ENCODE measurements around the gene GDPD3.
A peak's percentile ranks its signal among the peaks of the same experiment; 100 is the strongest.
"Not testable (repeated sequence)": the region's sequence is repeated elsewhere in the genome, so short reads cannot be mapped to it uniquely, and the experiment has no call there.

GDPD3 gene

GRCh38 chr16:30113031-30113710 lies at the start of gene GDPD3:
GDPD3 (minus strand) TSS chr16:30113537; CDS start chr16:30113478, 59 bp downstream.
- DNase-seq, result no peak

- no peak for DNase-seq
These were observed 43.9 kb upstream of the GDPD3 start for GRCh38 chr16:30157214-30157613.

GRCh38 chr16:30155188-30155587 lies 41.9 kb upstream of the GDPD3 start:
- DNase-seq, result no peak

- DNase-seq, result no peak
These were observed 39.2 kb upstream of the GDPD3 start for GRCh38 chr16:30152517-30152916.

- DNase-seq, result no peak
These were observed 37.8 kb upstream of the GDPD3 start for GRCh38 chr16:30151091-30151490.

GRCh38 chr16:30149250-30149930 lies 36.1 kb upstream of the GDPD3 start:
- no peak for DNase-seq

GRCh38 chr16:30147843-30148510 lies 34.6 kb upstream of the GDPD3 start:
- DNase-seq, result no peak

- no peak for DNase-seq
These were observed 32.3 kb upstream of the GDPD3 start for GRCh38 chr16:30145657-30146056.

GRCh38 chr16:30144917-30145316 lies 31.6 kb upstream of the GDPD3 start:
- DNase-seq, result no peak

GRCh38 chr16:30144017-30144416 lies 30.7 kb upstream of the GDPD3 start:
- DNase-seq, result no peak

GRCh38 chr16:30143347-30143702 lies 30.0 kb upstream of the GDPD3 start:
- DNase-seq, result no peak

GRCh38 chr16:30142672-30143346 lies 29.5 kb upstream of the GDPD3 start:
- no peak for DNase-seq

GRCh38 chr16:30141750-30142149 lies 28.4 kb upstream of the GDPD3 start:
- no peak for DNase-seq

- DNase-seq, result no peak
These were observed 26.5 kb upstream of the GDPD3 start for GRCh38 chr16:30139583-30140481.

GRCh38 chr16:30137897-30138296 lies 24.6 kb upstream of the GDPD3 start:
- peak; percentile 17 for DNase-seq

- DNase-seq, result no peak
These were observed 23.8 kb upstream of the GDPD3 start for GRCh38 chr16:30136971-30137605.

- no peak for DNase-seq
These were observed 19.3 kb upstream of the GDPD3 start for GRCh38 chr16:30132591-30132990.

- DNase-seq, result no peak
These were observed 18.6 kb upstream of the GDPD3 start for GRCh38 chr16:30131869-30132475.

- no peak for DNase-seq
These were observed 14.7 kb upstream of the GDPD3 start for GRCh38 chr16:30127993-30128392.

- DNase-seq, result not testable (repeated sequence)
These were observed 12.4 kb upstream of the GDPD3 start for GRCh38 chr16:30125690-30126089.

GRCh38 chr16:30124985-30125379 lies 11.6 kb upstream of the GDPD3 start:
- no peak for DNase-seq

Data from NCI-H2227 treated with DMSO at 0.1 percent for 48 hours (cell line).